ENCODE data around the gene STMN3.

DNA sequence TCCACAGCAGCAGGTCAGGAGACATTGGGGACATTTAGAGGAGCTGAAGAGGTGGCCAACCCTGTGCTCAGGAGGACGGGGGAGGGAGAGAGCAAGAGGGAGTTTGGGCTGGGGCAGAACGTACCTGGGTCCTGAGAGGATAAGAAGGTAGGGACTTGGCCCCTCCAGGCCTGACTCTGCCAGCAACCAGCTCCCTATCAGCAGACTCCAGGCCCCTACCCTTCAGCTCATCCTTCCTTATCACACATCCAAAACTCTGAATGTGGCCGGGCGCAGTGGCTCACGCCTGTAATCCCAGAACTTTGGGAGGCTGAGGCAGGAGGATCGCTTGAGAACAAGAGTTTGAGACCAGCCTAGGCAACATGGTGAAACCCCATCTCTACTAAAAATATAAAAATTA is 5.0 kb downstream of the STMN3 start:
- TF ChIP-seq, protein P1, sequence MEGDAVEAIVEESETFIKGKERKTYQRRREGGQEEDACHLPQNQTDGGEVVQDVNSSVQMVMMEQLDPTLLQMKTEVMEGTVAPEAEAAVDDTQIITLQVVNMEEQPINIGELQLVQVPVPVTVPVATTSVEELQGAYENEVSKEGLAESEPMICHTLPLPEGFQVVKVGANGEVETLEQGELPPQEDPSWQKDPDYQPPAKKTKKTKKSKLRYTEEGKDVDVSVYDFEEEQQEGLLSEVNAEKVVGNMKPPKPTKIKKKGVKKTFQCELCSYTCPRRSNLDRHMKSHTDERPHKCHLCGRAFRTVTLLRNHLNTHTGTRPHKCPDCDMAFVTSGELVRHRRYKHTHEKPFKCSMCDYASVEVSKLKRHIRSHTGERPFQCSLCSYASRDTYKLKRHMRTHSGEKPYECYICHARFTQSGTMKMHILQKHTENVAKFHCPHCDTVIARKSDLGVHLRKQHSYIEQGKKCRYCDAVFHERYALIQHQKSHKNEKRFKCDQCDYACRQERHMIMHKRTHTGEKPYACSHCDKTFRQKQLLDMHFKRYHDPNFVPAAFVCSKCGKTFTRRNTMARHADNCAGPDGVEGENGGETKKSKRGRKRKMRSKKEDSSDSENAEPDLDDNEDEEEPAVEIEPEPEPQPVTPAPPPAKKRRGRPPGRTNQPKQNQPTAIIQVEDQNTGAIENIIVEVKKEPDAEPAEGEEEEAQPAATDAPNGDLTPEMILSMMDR (IDR thresholded peaks at IDR 0.05) = no peak
- TF ChIP-seq ZFX (IDR thresholded peaks at IDR 0.05; ENCODE audit: borderline replicate concordance) = no peak
